Neural cell (in vitro differentiated cells): ENCODE data around the gene FBXO2.

Experiments
- EP300 ChIP-seq: fragments of 450-650 bp; conservative IDR thresholded peaks from 2 replicates; pipeline ENCODE4 v1.6.1; 2014; ENCODE audit warnings: antibody characterized with exemption, mild to moderate bottlenecking, moderate library complexity; ENCODE audit not compliant: poor library complexity, severe bottlenecking
- EZH2 ChIP-seq: fragments of 200-600, 300-800 bp; shearing (Covaris generic), sonication (generic); IDR thresholded peaks from 2 replicates; pipeline ENCODE4 v1.6.1; 2014; ENCODE audit warnings: antibody characterized with exemption, low read length, borderline replicate concordance, mild to moderate bottlenecking; ENCODE audit not compliant: insufficient read depth, poor library complexity, severe bottlenecking
- MXI1 ChIP-seq: fragments of 450-650 bp; conservative IDR thresholded peaks from 2 replicates; pipeline ENCODE4 v1.6.1; 2014; ENCODE audit warnings: antibody characterized with exemption, mild to moderate bottlenecking; ENCODE audit not compliant: poor library complexity, severe bottlenecking
- POLR2AphosphoS5 ChIP-seq: IDR thresholded peaks from 2 replicates; pipeline ENCODE4 v1.6.1; 2012
- RAD21 ChIP-seq: fragments of 450-650 bp; conservative IDR thresholded peaks from 2 replicates; pipeline ENCODE4 v1.6.1; 2014; ENCODE audit warnings: antibody characterized with exemption, mild to moderate bottlenecking, moderate library complexity
- SMC3 ChIP-seq: fragments of 450-650 bp; conservative IDR thresholded peaks from 2 replicates; pipeline ENCODE4 v1.6.1; 2014; ENCODE audit warnings: antibody characterized with exemption, mild to moderate bottlenecking, moderate library complexity; ENCODE audit not compliant: poor library complexity
- TAF1 ChIP-seq: IDR thresholded peaks from 2 replicates; pipeline ENCODE4 v1.6.1; 2012; ENCODE audit warnings: low read depth
- TF ChIP-seq, protein P1 (sequence below): fragments of 450-650 bp; IDR thresholded peaks from 2 replicates; pipeline ENCODE4 v1.5.1; 2014; ENCODE audit warnings: antibody characterized with exemption, mild to moderate bottlenecking, moderate library complexity; ENCODE audit not compliant: poor library complexity, severe bottlenecking
- TF ChIP-seq, protein P2 (sequence below): IDR thresholded peaks from 2 replicates; pipeline ENCODE4 v1.6.1; 2012; ENCODE audit warnings: borderline replicate concordance

DNA sequence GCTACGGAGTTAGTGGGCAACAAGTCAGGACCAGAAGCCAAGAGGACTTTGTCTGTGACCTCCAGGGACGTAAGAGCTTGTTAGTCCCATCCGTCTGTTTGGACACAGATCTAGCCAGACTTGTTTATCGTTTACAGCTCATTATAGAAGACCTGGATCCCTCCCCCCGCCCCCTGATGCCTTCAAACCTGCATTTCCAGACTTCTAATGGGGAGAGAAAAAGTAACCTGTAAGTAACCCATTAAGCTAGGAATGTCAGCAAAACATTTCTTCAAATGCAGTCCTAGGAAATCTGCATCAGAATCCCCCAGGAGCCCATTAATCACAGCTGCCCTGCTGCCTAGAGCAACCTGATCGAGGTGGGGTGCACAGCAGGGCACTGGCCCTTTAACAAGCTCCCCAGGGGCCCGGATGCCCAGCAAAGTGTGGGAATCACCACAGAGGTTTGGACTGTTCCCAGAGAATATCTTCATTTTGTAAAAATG lies 28.1 kb upstream of the FBXO2 start:
- TF ChIP-seq, protein P1, sequence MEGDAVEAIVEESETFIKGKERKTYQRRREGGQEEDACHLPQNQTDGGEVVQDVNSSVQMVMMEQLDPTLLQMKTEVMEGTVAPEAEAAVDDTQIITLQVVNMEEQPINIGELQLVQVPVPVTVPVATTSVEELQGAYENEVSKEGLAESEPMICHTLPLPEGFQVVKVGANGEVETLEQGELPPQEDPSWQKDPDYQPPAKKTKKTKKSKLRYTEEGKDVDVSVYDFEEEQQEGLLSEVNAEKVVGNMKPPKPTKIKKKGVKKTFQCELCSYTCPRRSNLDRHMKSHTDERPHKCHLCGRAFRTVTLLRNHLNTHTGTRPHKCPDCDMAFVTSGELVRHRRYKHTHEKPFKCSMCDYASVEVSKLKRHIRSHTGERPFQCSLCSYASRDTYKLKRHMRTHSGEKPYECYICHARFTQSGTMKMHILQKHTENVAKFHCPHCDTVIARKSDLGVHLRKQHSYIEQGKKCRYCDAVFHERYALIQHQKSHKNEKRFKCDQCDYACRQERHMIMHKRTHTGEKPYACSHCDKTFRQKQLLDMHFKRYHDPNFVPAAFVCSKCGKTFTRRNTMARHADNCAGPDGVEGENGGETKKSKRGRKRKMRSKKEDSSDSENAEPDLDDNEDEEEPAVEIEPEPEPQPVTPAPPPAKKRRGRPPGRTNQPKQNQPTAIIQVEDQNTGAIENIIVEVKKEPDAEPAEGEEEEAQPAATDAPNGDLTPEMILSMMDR: no peak
- TF ChIP-seq, protein P2, sequence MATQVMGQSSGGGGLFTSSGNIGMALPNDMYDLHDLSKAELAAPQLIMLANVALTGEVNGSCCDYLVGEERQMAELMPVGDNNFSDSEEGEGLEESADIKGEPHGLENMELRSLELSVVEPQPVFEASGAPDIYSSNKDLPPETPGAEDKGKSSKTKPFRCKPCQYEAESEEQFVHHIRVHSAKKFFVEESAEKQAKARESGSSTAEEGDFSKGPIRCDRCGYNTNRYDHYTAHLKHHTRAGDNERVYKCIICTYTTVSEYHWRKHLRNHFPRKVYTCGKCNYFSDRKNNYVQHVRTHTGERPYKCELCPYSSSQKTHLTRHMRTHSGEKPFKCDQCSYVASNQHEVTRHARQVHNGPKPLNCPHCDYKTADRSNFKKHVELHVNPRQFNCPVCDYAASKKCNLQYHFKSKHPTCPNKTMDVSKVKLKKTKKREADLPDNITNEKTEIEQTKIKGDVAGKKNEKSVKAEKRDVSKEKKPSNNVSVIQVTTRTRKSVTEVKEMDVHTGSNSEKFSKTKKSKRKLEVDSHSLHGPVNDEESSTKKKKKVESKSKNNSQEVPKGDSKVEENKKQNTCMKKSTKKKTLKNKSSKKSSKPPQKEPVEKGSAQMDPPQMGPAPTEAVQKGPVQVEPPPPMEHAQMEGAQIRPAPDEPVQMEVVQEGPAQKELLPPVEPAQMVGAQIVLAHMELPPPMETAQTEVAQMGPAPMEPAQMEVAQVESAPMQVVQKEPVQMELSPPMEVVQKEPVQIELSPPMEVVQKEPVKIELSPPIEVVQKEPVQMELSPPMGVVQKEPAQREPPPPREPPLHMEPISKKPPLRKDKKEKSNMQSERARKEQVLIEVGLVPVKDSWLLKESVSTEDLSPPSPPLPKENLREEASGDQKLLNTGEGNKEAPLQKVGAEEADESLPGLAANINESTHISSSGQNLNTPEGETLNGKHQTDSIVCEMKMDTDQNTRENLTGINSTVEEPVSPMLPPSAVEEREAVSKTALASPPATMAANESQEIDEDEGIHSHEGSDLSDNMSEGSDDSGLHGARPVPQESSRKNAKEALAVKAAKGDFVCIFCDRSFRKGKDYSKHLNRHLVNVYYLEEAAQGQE: no peak
- TF ChIP-seq TAF1: no peak
- TF ChIP-seq RAD21: no peak
- TF ChIP-seq POLR2AphosphoS5: no peak
- TF ChIP-seq EZH2: no peak
- no peak for TF ChIP-seq EP300
- TF ChIP-seq MXI1: no peak
- TF ChIP-seq SMC3: no peak
